ENCODE data around the gene ADCY3. TPM values are rescaled to one million over a fixed set of nuclear protein-coding genes. Genes with fewer than 3 reads are reported as not detected.

Gene ADCY3
- total and polyA plus RNA-seq, 10 of the 15 experiments (the other 5 are each of a cell fraction or from before 2014, with no cell fraction given) = 2.8 to 102 (median 50.4) TPM

GRCh38 chr2:24932715-24933114 lies 12.7 kb upstream of the ADCY3 start:
- H3K4me3 ChIP-seq = no peak overlapping the region
- SMC1A ChIA-PET (ENCODE audit: uncharacterized antibody, unreplicated experiment) = interaction anchor here (1.8 kb wide), 1 partner anchor 13 kb away, joined by 7 read pairs; no protein-coding TSS in a partner anchor
- WGBS (ENCODE audit: insufficient coverage, insufficient replicate concordance, low lambda C conversion rate, missing lambda C conversion rate) = 68% methylated on average over 5 of the region's 5 CpGs
- no peak for TF ChIP-seq CHD4 (IDR thresholded peaks at IDR 0.05)
- no peak for TF ChIP-seq HDAC2 (IDR thresholded peaks at IDR 0.05)
- TF ChIP-seq, protein P1, sequence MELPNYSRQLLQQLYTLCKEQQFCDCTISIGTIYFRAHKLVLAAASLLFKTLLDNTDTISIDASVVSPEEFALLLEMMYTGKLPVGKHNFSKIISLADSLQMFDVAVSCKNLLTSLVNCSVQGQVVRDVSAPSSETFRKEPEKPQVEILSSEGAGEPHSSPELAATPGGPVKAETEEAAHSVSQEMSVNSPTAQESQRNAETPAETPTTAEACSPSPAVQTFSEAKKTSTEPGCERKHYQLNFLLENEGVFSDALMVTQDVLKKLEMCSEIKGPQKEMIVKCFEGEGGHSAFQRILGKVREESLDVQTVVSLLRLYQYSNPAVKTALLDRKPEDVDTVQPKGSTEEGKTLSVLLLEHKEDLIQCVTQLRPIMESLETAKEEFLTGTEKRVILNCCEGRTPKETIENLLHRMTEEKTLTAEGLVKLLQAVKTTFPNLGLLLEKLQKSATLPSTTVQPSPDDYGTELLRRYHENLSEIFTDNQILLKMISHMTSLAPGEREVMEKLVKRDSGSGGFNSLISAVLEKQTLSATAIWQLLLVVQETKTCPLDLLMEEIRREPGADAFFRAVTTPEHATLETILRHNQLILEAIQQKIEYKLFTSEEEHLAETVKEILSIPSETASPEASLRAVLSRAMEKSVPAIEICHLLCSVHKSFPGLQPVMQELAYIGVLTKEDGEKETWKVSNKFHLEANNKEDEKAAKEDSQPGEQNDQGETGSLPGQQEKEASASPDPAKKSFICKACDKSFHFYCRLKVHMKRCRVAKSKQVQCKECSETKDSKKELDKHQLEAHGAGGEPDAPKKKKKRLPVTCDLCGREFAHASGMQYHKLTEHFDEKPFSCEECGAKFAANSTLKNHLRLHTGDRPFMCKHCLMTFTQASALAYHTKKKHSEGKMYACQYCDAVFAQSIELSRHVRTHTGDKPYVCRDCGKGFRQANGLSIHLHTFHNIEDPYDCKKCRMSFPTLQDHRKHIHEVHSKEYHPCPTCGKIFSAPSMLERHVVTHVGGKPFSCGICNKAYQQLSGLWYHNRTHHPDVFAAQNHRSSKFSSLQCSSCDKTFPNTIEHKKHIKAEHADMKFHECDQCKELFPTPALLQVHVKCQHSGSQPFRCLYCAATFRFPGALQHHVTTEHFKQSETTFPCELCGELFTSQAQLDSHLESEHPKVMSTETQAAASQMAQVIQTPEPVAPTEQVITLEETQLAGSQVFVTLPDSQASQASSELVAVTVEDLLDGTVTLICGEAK (IDR thresholded peaks at IDR 0.05; ENCODE audit: borderline replicate concordance) = no peak
- TF ChIP-seq EED (IDR thresholded peaks at IDR 0.05; ENCODE audit: low read depth) = no peak
- no peak for TF ChIP-seq ZNF622 (IDR thresholded peaks at IDR 0.05)
- TF ChIP-seq NKRF (conservative IDR thresholded peaks at IDR 0.05) = no peak
- TF ChIP-seq SPI1 (IDR thresholded peaks at IDR 0.05; ENCODE audit: borderline replicate concordance, insufficient read depth, low read depth, low read length) = no peak
- TF ChIP-seq, protein P2, sequence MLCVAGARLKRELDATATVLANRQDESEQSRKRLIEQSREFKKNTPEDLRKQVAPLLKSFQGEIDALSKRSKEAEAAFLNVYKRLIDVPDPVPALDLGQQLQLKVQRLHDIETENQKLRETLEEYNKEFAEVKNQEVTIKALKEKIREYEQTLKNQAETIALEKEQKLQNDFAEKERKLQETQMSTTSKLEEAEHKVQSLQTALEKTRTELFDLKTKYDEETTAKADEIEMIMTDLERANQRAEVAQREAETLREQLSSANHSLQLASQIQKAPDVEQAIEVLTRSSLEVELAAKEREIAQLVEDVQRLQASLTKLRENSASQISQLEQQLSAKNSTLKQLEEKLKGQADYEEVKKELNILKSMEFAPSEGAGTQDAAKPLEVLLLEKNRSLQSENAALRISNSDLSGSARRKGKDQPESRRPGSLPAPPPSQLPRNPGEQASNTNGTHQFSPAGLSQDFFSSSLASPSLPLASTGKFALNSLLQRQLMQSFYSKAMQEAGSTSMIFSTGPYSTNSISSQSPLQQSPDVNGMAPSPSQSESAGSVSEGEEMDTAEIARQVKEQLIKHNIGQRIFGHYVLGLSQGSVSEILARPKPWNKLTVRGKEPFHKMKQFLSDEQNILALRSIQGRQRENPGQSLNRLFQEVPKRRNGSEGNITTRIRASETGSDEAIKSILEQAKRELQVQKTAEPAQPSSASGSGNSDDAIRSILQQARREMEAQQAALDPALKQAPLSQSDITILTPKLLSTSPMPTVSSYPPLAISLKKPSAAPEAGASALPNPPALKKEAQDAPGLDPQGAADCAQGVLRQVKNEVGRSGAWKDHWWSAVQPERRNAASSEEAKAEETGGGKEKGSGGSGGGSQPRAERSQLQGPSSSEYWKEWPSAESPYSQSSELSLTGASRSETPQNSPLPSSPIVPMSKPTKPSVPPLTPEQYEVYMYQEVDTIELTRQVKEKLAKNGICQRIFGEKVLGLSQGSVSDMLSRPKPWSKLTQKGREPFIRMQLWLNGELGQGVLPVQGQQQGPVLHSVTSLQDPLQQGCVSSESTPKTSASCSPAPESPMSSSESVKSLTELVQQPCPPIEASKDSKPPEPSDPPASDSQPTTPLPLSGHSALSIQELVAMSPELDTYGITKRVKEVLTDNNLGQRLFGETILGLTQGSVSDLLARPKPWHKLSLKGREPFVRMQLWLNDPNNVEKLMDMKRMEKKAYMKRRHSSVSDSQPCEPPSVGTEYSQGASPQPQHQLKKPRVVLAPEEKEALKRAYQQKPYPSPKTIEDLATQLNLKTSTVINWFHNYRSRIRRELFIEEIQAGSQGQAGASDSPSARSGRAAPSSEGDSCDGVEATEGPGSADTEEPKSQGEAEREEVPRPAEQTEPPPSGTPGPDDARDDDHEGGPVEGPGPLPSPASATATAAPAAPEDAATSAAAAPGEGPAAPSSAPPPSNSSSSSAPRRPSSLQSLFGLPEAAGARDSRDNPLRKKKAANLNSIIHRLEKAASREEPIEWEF (IDR thresholded peaks at IDR 0.05; ENCODE audit: insufficient replicate concordance, low read depth, low read length) = no peak
- TF ChIP-seq NFXL1 (IDR thresholded peaks at IDR 0.05; ENCODE audit: borderline replicate concordance) = no peak
- TF ChIP-seq JUND (IDR thresholded peaks at IDR 0.05; ENCODE audit: low read depth, low read length) = no peak
- TF ChIP-seq SP1 (IDR thresholded peaks at IDR 0.05; ENCODE audit: low read depth, low read length) = no peak
- no peak for TF ChIP-seq RUNX3 (IDR thresholded peaks at IDR 0.05; ENCODE audit: low read length)
- TF ChIP-seq RB1 (IDR thresholded peaks at IDR 0.05; ENCODE audit: borderline replicate concordance) = no peak
- no peak for TF ChIP-seq YBX1 (IDR thresholded peaks at IDR 0.05)
- no peak for TF ChIP-seq ATF7 (IDR thresholded peaks at IDR 0.05; ENCODE audit: low read depth)
- TF ChIP-seq RCOR1 (conservative IDR thresholded peaks at IDR 0.05; ENCODE audit: low read depth, low read length) = no peak

More at GRCh38 chr2:24932715-24933114, 12.7 kb upstream of the ADCY3 start:
- BruUV-seq (replicated peaks) = no TSS peak
- no peak for ATAC-seq
- no peak for FAIRE-seq
- no peaks in the 10 kb centered on the region for H3K9me3 ChIP-seq (replicated peaks; ENCODE audit: control insufficient read depth, insufficient read depth, low read length)
- H4K20me1 ChIP-seq (ENCODE audit: control insufficient read depth, insufficient read depth) = no peaks in the 10 kb centered on the region
- ChIA-PET CTCF (no interaction called here), RAD21 (ENCODE audit: unreplicated experiment) (no interaction called here), POLR2A (no interaction called here)
- H3K4me2 ChIP-seq (ENCODE audit: control insufficient read depth, insufficient read depth) = no peak overlapping the region
- in situ Hi-C loops (cut with MboI) (no loop called here), intact Hi-C loops (cut with micrococcal nuclease; ENCODE audit: unreplicated experiment) (no loop called here)
- DNase-seq (ENCODE audit: low read depth, low spot score) = no peak
- no peaks in the 10 kb centered on the region for H3K79me2 ChIP-seq (ENCODE audit: control insufficient read depth, insufficient read depth, low read length)
- peaks cover 12% of the 10 kb centered on the region for H3K4me1 ChIP-seq (ENCODE audit: control insufficient read depth, insufficient read depth, low read length)
- H3K9ac ChIP-seq (ENCODE audit: control insufficient read depth, insufficient read depth, low read length) = no peak overlapping the region
- no peak overlapping the region for H2AFZ ChIP-seq (ENCODE audit: control insufficient read depth, low read depth, low read length)
- H3K27me3 ChIP-seq (replicated peaks in 1 of 2; ENCODE audit: control insufficient read depth in 2 of 2, insufficient read depth in 2 of 2, low read length in 1 of 2) = no peaks in the 10 kb centered on the region
- no peak overlapping the region for H3K27ac ChIP-seq (ENCODE audit: control insufficient read depth, insufficient read depth)
- no peaks in the 10 kb centered on the region for H3K36me3 ChIP-seq (ENCODE audit: control insufficient read depth in 2 of 2, insufficient read depth in 2 of 2, low read length in 1 of 2)
